OCI-LY7 (cell line): Measurements from ENCODE around the gene VANGL1.

Experiments
- EZH2phosphoT487 ChIP-seq: fragments of 200-600 bp; sonication (generic); IDR thresholded peaks from 2 replicates; pipeline ENCODE4 v1.6.1; 2018; ENCODE audit warnings: low read depth, borderline replicate concordance, mild to moderate bottlenecking, mixed run types, antibody characterized with exemption, low read length, moderate library complexity, mixed read lengths
- TF ChIP-seq, protein P1 (sequence below): fragments of 200-600 bp; sonication (generic); conservative IDR thresholded peaks from 2 replicates; pipeline ENCODE4 v1.5.1; 2014; ENCODE audit warnings: mild to moderate bottlenecking, antibody characterized with exemption, low read length, moderate library complexity, mixed read lengths

DNA sequence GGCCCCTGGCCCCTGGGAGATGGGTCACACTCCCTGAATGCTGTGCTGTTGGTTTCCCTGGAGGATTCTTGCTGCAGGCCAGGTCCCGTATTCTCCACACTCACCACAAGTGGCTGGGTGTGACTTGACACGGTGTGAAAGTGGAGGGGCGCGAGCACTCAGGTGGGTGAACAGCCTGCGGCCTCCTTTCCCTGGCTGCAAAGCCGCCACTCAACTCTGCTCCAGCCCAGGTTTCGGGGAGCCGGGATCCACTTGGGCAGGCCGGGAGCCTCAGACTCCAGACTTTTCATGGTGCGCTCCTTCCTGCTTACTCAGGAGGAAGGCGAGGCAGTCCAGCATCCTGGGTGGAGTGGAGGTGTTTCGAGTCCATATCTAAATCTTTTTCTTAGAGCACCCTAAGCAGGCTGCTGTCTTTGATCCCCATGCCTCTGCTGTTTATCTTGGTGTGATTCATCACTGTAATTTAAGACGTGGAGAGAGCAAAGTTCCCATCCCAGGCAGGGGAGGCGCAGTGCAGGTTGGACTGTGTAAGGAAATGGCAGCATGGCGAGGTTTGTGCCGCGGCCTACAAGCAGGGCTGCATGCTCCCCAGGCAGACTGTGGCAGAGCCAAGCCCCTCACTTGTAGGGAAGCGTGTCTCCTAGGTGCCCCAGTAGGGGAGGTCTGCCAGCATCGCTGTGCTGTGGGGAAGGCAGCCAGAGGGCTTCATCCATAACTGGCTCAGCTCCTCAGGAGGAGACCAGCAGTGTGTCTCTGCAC lies 29.6 kb downstream of the VANGL1 start:
- TF ChIP-seq, protein P1, sequence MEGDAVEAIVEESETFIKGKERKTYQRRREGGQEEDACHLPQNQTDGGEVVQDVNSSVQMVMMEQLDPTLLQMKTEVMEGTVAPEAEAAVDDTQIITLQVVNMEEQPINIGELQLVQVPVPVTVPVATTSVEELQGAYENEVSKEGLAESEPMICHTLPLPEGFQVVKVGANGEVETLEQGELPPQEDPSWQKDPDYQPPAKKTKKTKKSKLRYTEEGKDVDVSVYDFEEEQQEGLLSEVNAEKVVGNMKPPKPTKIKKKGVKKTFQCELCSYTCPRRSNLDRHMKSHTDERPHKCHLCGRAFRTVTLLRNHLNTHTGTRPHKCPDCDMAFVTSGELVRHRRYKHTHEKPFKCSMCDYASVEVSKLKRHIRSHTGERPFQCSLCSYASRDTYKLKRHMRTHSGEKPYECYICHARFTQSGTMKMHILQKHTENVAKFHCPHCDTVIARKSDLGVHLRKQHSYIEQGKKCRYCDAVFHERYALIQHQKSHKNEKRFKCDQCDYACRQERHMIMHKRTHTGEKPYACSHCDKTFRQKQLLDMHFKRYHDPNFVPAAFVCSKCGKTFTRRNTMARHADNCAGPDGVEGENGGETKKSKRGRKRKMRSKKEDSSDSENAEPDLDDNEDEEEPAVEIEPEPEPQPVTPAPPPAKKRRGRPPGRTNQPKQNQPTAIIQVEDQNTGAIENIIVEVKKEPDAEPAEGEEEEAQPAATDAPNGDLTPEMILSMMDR, result no peak
- no peak for TF ChIP-seq EZH2phosphoT487
